ACC112 (cell line): ENCODE results near the gene ASAP2.

Experiments used
- H2AFZ ChIP-seq: fragments of 200-600 bp; sonication (generic); one replicate; pipeline ENCODE4 v1.6.0; 2017; ENCODE audit warnings: antibody characterized with exemption, low read length; ENCODE audit not compliant: unreplicated experiment
- H3K27ac ChIP-seq: fragments of 200-600 bp; sonication (generic); 2 replicates; pipeline ENCODE4 v1.5.1; 2014; ENCODE audit warnings: low read depth, mild to moderate bottlenecking, antibody characterized with exemption, low read length, moderate library complexity
- H3K27me3 ChIP-seq: fragments of 200-600 bp; sonication (generic); 2 replicates; pipeline ENCODE4 v1.6.1; 2014; ENCODE audit warnings: mild to moderate bottlenecking, antibody characterized with exemption, low read length, moderate library complexity, mixed read lengths; ENCODE audit not compliant: insufficient read depth
- H3K36me3 ChIP-seq: fragments of 200-600 bp; sonication (generic); 2 replicates; pipeline ENCODE4 v1.6.1; 2016; ENCODE audit warnings: mild to moderate bottlenecking, antibody characterized with exemption, low read length, moderate library complexity, mixed read lengths; ENCODE audit not compliant: insufficient read depth
- H3K4me1 ChIP-seq: fragments of 200-600 bp; sonication (generic); one replicate; pipeline ENCODE4 v1.6.1; 2016; ENCODE audit warnings: low read length, mixed read lengths; ENCODE audit not compliant: insufficient read depth, unreplicated experiment, control insufficient read depth
- H3K4me3 ChIP-seq: fragments of 200-600 bp; sonication (generic); 2 replicates; pipeline ENCODE4 v1.5.1; 2014; ENCODE audit warnings: mild to moderate bottlenecking, low read depth, low read length
- H3K79me2 ChIP-seq: fragments of 200-600 bp; sonication (generic); one replicate; pipeline ENCODE4 v1.6.0; 2016; ENCODE audit warnings: low read length; ENCODE audit not compliant: control insufficient read depth, unreplicated experiment, insufficient read depth

The ASAP2 gene

GRCh38 chr2:9334761-9335160 lies 128.1 kb downstream of the ASAP2 start:
- H3K4me1 ChIP-seq, result peaks cover 16% of the 10 kb centered on the region
- H2AFZ ChIP-seq, result no peak overlapping the region
- H3K36me3 ChIP-seq, result peaks cover 19% of the 10 kb centered on the region
- H3K4me3 ChIP-seq, result no peak overlapping the region
- no peaks in the 10 kb centered on the region for H3K27me3 ChIP-seq
- H3K79me2 ChIP-seq, result peaks cover 13% of the 10 kb centered on the region
- no peak overlapping the region for H3K27ac ChIP-seq

GRCh38 chr2:9335322-9335832 lies 128.8 kb downstream of the ASAP2 start:
- H3K4me1 ChIP-seq, result peaks cover 16% of the 10 kb centered on the region

GRCh38 chr2:9336241-9336575 lies 129.6 kb downstream of the ASAP2 start:
- Histone ChIP-seq H3K27me3 (no peaks in the 10 kb centered on the region), H3K79me2 (peaks cover 13% of the 10 kb centered on the region), H3K27ac (peak overlapping the region; percentile 12), H3K4me1 (peaks cover 16% of the 10 kb centered on the region), H2AFZ (no peak overlapping the region), H3K36me3 (peaks cover 23% of the 10 kb centered on the region), H3K4me3 (0 out of 2 replicates have a peak overlapping the region, but pooled peaks have one; percentile 14)

More at GRCh38 chr2:9335322-9335832, 128.8 kb downstream of the ASAP2 start:
- Histone ChIP-seq H2AFZ (no peak overlapping the region), H3K36me3 (peaks cover 20% of the 10 kb centered on the region), H3K4me3 (no peak overlapping the region), H3K79me2 (peaks cover 13% of the 10 kb centered on the region), H3K27me3 (no peaks in the 10 kb centered on the region), H3K27ac (peak overlapping the region; percentile 9; the same call in 1 of the 2 replicates)

- peaks cover 16% of the 10 kb centered on the region for H3K4me1 ChIP-seq
These were observed 130.1 kb downstream of the ASAP2 start for GRCh38 chr2:9336576-9337314.

GRCh38 chr2:9337901-9338300 lies 131.3 kb downstream of the ASAP2 start:
- Histone ChIP-seq H3K4me3 (no peak overlapping the region), H2AFZ (no peak overlapping the region), H3K4me1 (peaks cover 16% of the 10 kb centered on the region), H3K27me3 (no peaks in the 10 kb centered on the region), H3K27ac (no peak overlapping the region), H3K79me2 (peaks cover 13% of the 10 kb centered on the region), H3K36me3 (peaks cover 39% of the 10 kb centered on the region)

More at GRCh38 chr2:9336576-9337314, 130.1 kb downstream of the ASAP2 start:
- no peaks in the 10 kb centered on the region for H3K27me3 ChIP-seq
- peak overlapping the region; percentile 12 for H3K27ac ChIP-seq
- 0 out of 2 replicates have a peak overlapping the region, but pooled peaks have one; percentile 14 for H3K4me3 ChIP-seq
- H3K79me2 ChIP-seq, result peaks cover 13% of the 10 kb centered on the region
- peaks cover 27% of the 10 kb centered on the region for H3K36me3 ChIP-seq
- H2AFZ ChIP-seq, result no peak overlapping the region

- Histone ChIP-seq H2AFZ (no peak overlapping the region), H3K79me2 (peaks cover 13% of the 10 kb centered on the region), H3K4me1 (peaks cover 13% of the 10 kb centered on the region), H3K27ac (no peak overlapping the region), H3K36me3 (peaks cover 40% of the 10 kb centered on the region), H3K27me3 (no peaks in the 10 kb centered on the region), H3K4me3 (no peak overlapping the region)
These were observed 134.8 kb downstream of the ASAP2 start for GRCh38 chr2:9341337-9341887.

- no peak overlapping the region for H3K4me3 ChIP-seq
- peaks cover 10% of the 10 kb centered on the region for H3K79me2 ChIP-seq
- peaks cover 38% of the 10 kb centered on the region for H3K36me3 ChIP-seq
- no peaks in the 10 kb centered on the region for H3K27me3 ChIP-seq
- no peak overlapping the region for H3K27ac ChIP-seq
- no peak overlapping the region for H2AFZ ChIP-seq
- peaks cover 10% of the 10 kb centered on the region for H3K4me1 ChIP-seq
These were observed 136.0 kb downstream of the ASAP2 start for GRCh38 chr2:9342659-9343058.

GRCh38 chr2:9343524-9343923 lies 136.9 kb downstream of the ASAP2 start:
- Histone ChIP-seq H3K79me2 (peaks cover 2% of the 10 kb centered on the region), H3K36me3 (peaks cover 37% of the 10 kb centered on the region)

GRCh38 chr2:9344434-9344833 lies 137.8 kb downstream of the ASAP2 start:
- Histone ChIP-seq H3K79me2 (no peaks in the 10 kb centered on the region), H3K4me1 (peaks cover 10% of the 10 kb centered on the region), H3K4me3 (no peak overlapping the region), H3K27ac (no peak overlapping the region), H3K27me3 (no peaks in the 10 kb centered on the region), H2AFZ (no peak overlapping the region), H3K36me3 (peaks cover 38% of the 10 kb centered on the region)

More at GRCh38 chr2:9343524-9343923, 136.9 kb downstream of the ASAP2 start:
- Histone ChIP-seq H3K4me3 (no peak overlapping the region), H3K27me3 (no peaks in the 10 kb centered on the region), H3K27ac (no peak overlapping the region), H2AFZ (no peak overlapping the region), H3K4me1 (peaks cover 10% of the 10 kb centered on the region)

GRCh38 chr2:9345343-9345742 lies 138.7 kb downstream of the ASAP2 start:
- H3K27me3 ChIP-seq, result no peaks in the 10 kb centered on the region
- H3K4me1 ChIP-seq, result peaks cover 10% of the 10 kb centered on the region
- no peak overlapping the region for H3K4me3 ChIP-seq
- no peak overlapping the region for H3K27ac ChIP-seq
- peaks cover 38% of the 10 kb centered on the region for H3K36me3 ChIP-seq
- H3K79me2 ChIP-seq, result no peaks in the 10 kb centered on the region
- H2AFZ ChIP-seq, result no peak overlapping the region

GRCh38 chr2:9345997-9346396 lies 139.4 kb downstream of the ASAP2 start:
- Histone ChIP-seq H3K4me3 (no peak overlapping the region), H3K27me3 (no peaks in the 10 kb centered on the region), H3K27ac (no peak overlapping the region), H2AFZ (no peak overlapping the region), H3K36me3 (peaks cover 39% of the 10 kb centered on the region), H3K4me1 (peaks cover 10% of the 10 kb centered on the region), H3K79me2 (no peaks in the 10 kb centered on the region)
